IMR-90 (cell line): ENCODE data around the gene CDK13.

Experiments
- CEBPB ChIP-seq: IDR thresholded peaks from 2 replicates; pipeline ENCODE4 v1.6.1; 2012; ENCODE audit warnings: low read depth, low read length, improper control_type of control experiment
- FOS ChIP-seq: fragments of 150-350 bp; IDR thresholded peaks from 2 replicates; pipeline ENCODE4 v1.6.1; 2016; ENCODE audit warnings: low read depth, low read length
- RCOR1 ChIP-seq: IDR thresholded peaks from 2 replicates; pipeline ENCODE4 v1.6.1; 2012; ENCODE audit warnings: mild to moderate bottlenecking, low read length, improper control_type of control experiment; ENCODE audit not compliant: insufficient replicate concordance

DNA sequence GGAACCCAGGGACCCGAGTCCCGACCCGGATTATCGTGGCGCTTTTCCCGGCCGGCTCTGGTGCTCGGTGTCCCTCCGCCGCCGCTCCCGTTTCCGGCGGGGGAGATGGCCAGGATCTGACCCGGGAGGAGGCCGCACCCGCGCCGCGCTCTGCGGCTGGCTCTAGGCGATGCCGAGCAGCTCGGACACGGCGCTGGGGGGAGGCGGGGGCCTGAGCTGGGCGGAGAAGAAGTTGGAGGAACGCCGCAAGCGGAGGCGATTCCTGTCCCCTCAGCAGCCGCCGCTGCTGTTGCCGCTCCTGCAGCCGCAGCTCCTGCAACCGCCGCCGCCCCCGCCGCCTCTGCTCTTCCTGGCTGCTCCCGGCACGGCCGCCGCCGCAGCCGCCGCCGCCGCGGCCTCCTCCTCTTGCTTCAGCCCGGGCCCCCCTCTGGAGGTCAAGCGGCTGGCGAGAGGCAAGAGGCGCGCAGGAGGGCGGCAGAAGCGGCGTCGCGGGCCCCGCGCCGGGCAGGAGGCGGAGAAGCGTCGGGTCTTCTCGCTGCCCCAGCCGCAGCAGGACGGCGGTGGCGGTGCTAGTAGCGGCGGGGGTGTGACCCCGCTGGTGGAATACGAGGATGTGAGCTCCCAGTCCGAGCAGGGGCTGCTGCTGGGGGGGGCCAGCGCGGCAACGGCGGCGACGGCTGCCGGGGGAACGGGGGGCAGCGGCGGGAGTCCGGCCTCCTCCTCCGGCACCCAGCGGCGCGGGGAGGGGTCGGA, 593 bp downstream of the CDK13 start:
- no peak for TF ChIP-seq CEBPB
- no peak for TF ChIP-seq RCOR1
- no peak for TF ChIP-seq FOS
